Esophagus squamous epithelium (tissue), 5 donors: ENCODE measurements around the gene MAP2K3. TPM values are rescaled to one million over a fixed set of nuclear protein-coding genes. Genes with fewer than 3 reads are reported as not detected.

ENCODE experiments used
- DNase-seq: peaks from one replicate; lab custom pipeline; 2025; lab: John Stamatoyannopoulos, UW
- H3K27ac ChIP-seq, 4 donors: fragments of 200-600 bp; sonication (generic); one replicate each; pipeline ENCODE4 v1.5.1; 2016 to 2019; ENCODE audit warnings: mild to moderate bottlenecking in 1 of 4
- H3K27me3 ChIP-seq, 4 donors: fragments of 200-600 bp; sonication (generic); 1 replicate in 3 of 4; 2 replicates in 1 of 4; pipeline versions ENCODE4 v1.5.1 to v1.6.0; 2017 to 2021; ENCODE audit warnings: antibody characterized with exemption in 1 of 4
- H3K36me3 ChIP-seq, 3 donors: fragments of 200-600 bp; sonication (generic); one replicate each; pipeline ENCODE4 v1.5.1; 2016 to 2019
- H3K4me1 ChIP-seq, 3 donors: fragments of 200-600 bp; sonication (generic); one replicate each; pipeline ENCODE4 v1.5.1; 2017 to 2019
- H3K4me3 ChIP-seq, 4 donors: fragments of 200-600 bp; sonication (generic); 1 replicate in 3 of 4; 2 replicates in 1 of 4; pipeline ENCODE4 v1.5.1; 2016 to 2019; ENCODE audit warnings: mild to moderate bottlenecking in 2 of 4, moderate library complexity in 1 of 4
- H3K9me3 ChIP-seq, 3 donors: fragments of 200-600 bp; sonication (generic); one replicate each; pipeline ENCODE4 v1.5.1; 2016 to 2019
- CTCF ChIP-seq, 6 experiments: fragments of 450-650 bp in 4 of 6; fragments of 200-600 bp in 2 of 6; sonication (generic) in 2 of 6; IDR thresholded peaks; one replicate each; pipeline ENCODE4 v1.5.1; 2016 to 2019; ENCODE audit warnings: antibody characterized with exemption in 6 of 6, mild to moderate bottlenecking in 4 of 6, moderate library complexity in 4 of 6
- POLR2A ChIP-seq, 4 donors: fragments of 450-650 bp; IDR thresholded peaks; one replicate each; pipeline ENCODE4 v1.6.1; 2017; ENCODE audit warnings: antibody characterized with exemption in 4 of 4, mild to moderate bottlenecking in 4 of 4, moderate library complexity in 3 of 4
- whole genome bisulfite sequencing, 2 donors: methylation state at CpG; one replicate each; pipeline ENCODE4 v1.1.5; 2018; 5-methylcytosine and 5-hydroxymethylcytosine counted together
- intact Hi-C: fragments of 100-400 bp; cut with DNase I; formaldehyde crosslinking; loops from one replicate; pipeline ENCODE4 v1.15.0; 2022
- total RNA-seq, 4 donors: library from RNA; depleted of rRNA; stranded (reverse); fragments of >200 nt; gene quantifications; one replicate each; pipeline ENCODE4 v1.1.0, GENCODE V29; 2016
- donor health status: DM: yes; HTN: yes; CAD: no.

MAP2K3 gene
- 10 to 100 TPM; 24.1 to 53.6 (median 38.4) TPM for total RNA-seq

GRCh38 chr17:21284319-21285163, at the start of gene MAP2K3:
Gene MAP2K3, plus strand, starts transcription at chr17:21284711. Its CDS starts 210 bp downstream, at chr17:21284921.
- no peaks in the 10 kb centered on the region for H3K36me3 ChIP-seq
- intact Hi-C loops: loop anchor here (5.0 kb wide), 1 partner anchor 228 kb away; no protein-coding TSS in a partner anchor
- H3K9me3 ChIP-seq: no peaks in the 10 kb centered on the region
- H3K27me3 ChIP-seq: no peaks in the 10 kb centered on the region
- TF ChIP-seq CTCF (IDR thresholded peaks at IDR 0.05) (peak in 1 of 6 experiments; percentile 11), POLR2A (IDR thresholded peaks at IDR 0.05) (peak in 3 of 4 donors; percentile 64 to 97 (median 93))
- 0% methylated on average over 4 to 15 of the region's 88 CpGs for WGBS, 2 donors
- peak; percentile 98 for DNase-seq
- peaks cover 42 to 79% (median 46%) of the 10 kb centered on the region in 3 donors for H3K4me1 ChIP-seq
- H3K27ac ChIP-seq: peak within 1 kb of the TSS; percentile 90 to 99 (median 97)
- peak within 1 kb of the TSS; percentile 65 to 97 (median 88) for H3K4me3 ChIP-seq

GRCh38 chr17:21235921-21236320, 48.6 kb upstream of the MAP2K3 start:
- DNase-seq: no peak
- H3K27ac ChIP-seq: no peak overlapping the region
- TF ChIP-seq POLR2A (IDR thresholded peaks at IDR 0.05): no peak
- TF ChIP-seq CTCF (IDR thresholded peaks at IDR 0.05): no peak
- no peaks in the 10 kb centered on the region for H3K27me3 ChIP-seq
- H3K4me3 ChIP-seq: no peak overlapping the region
- intact Hi-C loops: no loop called here
- no peaks in the 10 kb centered on the region for H3K4me1 ChIP-seq
- H3K36me3 ChIP-seq: no peaks in the 10 kb centered on the region
- WGBS, 2 donors: 64% methylated on average over 1 of the region's 1 CpG
- H3K9me3 ChIP-seq: no peaks in the 10 kb centered on the region

GRCh38 chr17:21239680-21240368, 44.7 kb upstream of the MAP2K3 start:
- TF ChIP-seq CTCF (IDR thresholded peaks at IDR 0.05) (peak in 4 of 6 experiments; percentile 22 to 55 (median 38)), POLR2A (IDR thresholded peaks at IDR 0.05) (no peak)
- intact Hi-C loops: no loop called here
- 74 to 79% methylated on average over 5 to 8 of the region's 12 CpGs for WGBS, 2 donors
- no peak overlapping the region for H3K27ac ChIP-seq
- peaks cover 0 to 17% (median 0%) of the 10 kb centered on the region in 3 donors for H3K36me3 ChIP-seq
- H3K27me3 ChIP-seq: no peaks in the 10 kb centered on the region
- no peak for DNase-seq
- no peaks in the 10 kb centered on the region for H3K9me3 ChIP-seq
- H3K4me1 ChIP-seq: peaks cover 0 to 9% (median 0%) of the 10 kb centered on the region in 3 donors
- H3K4me3 ChIP-seq: no peak overlapping the region

GRCh38 chr17:21240369-21241055, 44.0 kb upstream of the MAP2K3 start:
- 65 to 68% methylated on average over 15 of the region's 25 CpGs for WGBS, 2 donors
- no peak for TF ChIP-seq POLR2A (IDR thresholded peaks at IDR 0.05)
- Histone ChIP-seq H3K4me3 (no peak overlapping the region), H3K27ac (no peak overlapping the region), H3K36me3 (peaks cover 0 to 17% (median 0%) of the 10 kb centered on the region in 3 donors), H3K27me3 (no peaks in the 10 kb centered on the region), H3K9me3 (no peaks in the 10 kb centered on the region), H3K4me1 (peaks cover 0 to 9% (median 0%) of the 10 kb centered on the region in 3 donors)
- intact Hi-C loops: no loop called here
- DNase-seq: no peak

- peaks cover 0 to 9% (median 0%) of the 10 kb centered on the region in 3 donors for H3K4me1 ChIP-seq
- H3K27me3 ChIP-seq: no peaks in the 10 kb centered on the region
- no peak overlapping the region for H3K27ac ChIP-seq
- H3K4me3 ChIP-seq: no peak overlapping the region
- peaks cover 0 to 17% (median 0%) of the 10 kb centered on the region in 3 donors for H3K36me3 ChIP-seq
- intact Hi-C loops: no loop called here
- no peaks in the 10 kb centered on the region for H3K9me3 ChIP-seq
- DNase-seq: no peak
- 73 to 76% methylated on average over 3 to 4 of the region's 11 CpGs for whole genome bisulfite sequencing, 2 donors
- TF ChIP-seq POLR2A (IDR thresholded peaks at IDR 0.05): no peak
- TF ChIP-seq CTCF (IDR thresholded peaks at IDR 0.05): no peak
Observed at GRCh38 chr17:21241564-21241963, 42.9 kb upstream of the MAP2K3 start.
